Suppressor macrophage treated with lipopolysaccharide for 1 hour (primary cell): ENCODE measurements around the gene MFF.
"Not testable (repeated sequence)": the region's sequence is repeated elsewhere in the genome, so short reads cannot be mapped to it uniquely, and the experiment has no call there.

ENCODE experiments used
- DNase-seq, 3 donors: peaks; one replicate each; pipeline ENCODE4 v3.0.0-alpha.2; 2020 to 2022

The MFF gene

GRCh38 chr2:227337442-227337841 lies 12.4 kb downstream of the MFF start:
- no peak for DNase-seq

- DNase-seq = no peak
Measured at GRCh38 chr2:227339098-227339599, 14.1 kb downstream of the MFF start.

- no peak for DNase-seq
Measured at GRCh38 chr2:227340106-227340505, 15.1 kb downstream of the MFF start.

GRCh38 chr2:227341553-227341952 lies 16.5 kb downstream of the MFF start:
- DNase-seq = no peak

- DNase-seq = no peak
Measured at GRCh38 chr2:227344231-227344630, 19.2 kb downstream of the MFF start.

- DNase-seq = no peak
Measured at GRCh38 chr2:227347117-227347516, 22.1 kb downstream of the MFF start.

- DNase-seq = no peak
Measured at GRCh38 chr2:227348324-227348723, 23.3 kb downstream of the MFF start.

GRCh38 chr2:227349989-227350612 lies 25.1 kb downstream of the MFF start:
- DNase-seq = no peak

GRCh38 chr2:227351639-227352038 lies 26.6 kb downstream of the MFF start:
- no peak for DNase-seq

- DNase-seq = no peak
Measured at GRCh38 chr2:227360351-227360750, 35.3 kb downstream of the MFF start.

GRCh38 chr2:227363756-227364155 lies 38.7 kb downstream of the MFF start:
- DNase-seq = peak; percentile 57 to 73 (median 61)

GRCh38 chr2:227364585-227365263 lies 39.7 kb downstream of the MFF start:
- not testable (repeated sequence) for DNase-seq

GRCh38 chr2:227365833-227366232 lies 40.8 kb downstream of the MFF start:
- DNase-seq = no peak

- peak; percentile 70 to 73 (median 70) for DNase-seq
Measured at GRCh38 chr2:227366769-227367426, 41.8 kb downstream of the MFF start.

- DNase-seq = peak; percentile 10 to 63 (median 62)
Measured at GRCh38 chr2:227367427-227367795, 42.4 kb downstream of the MFF start.

- DNase-seq = peak; percentile 76 to 93 (median 89)
Measured at GRCh38 chr2:227368574-227368973, 43.5 kb downstream of the MFF start.

GRCh38 chr2:227370092-227370491 lies 45.0 kb downstream of the MFF start:
- DNase-seq = peak; percentile 59 to 77 (median 75)

GRCh38 chr2:227370791-227371312 lies 45.8 kb downstream of the MFF start:
- peak; percentile 91 to 99 (median 97) for DNase-seq

GRCh38 chr2:227373389-227373788 lies 48.3 kb downstream of the MFF start:
- no peak for DNase-seq

GRCh38 chr2:227374158-227374557 lies 49.1 kb downstream of the MFF start:
- DNase-seq = peak; percentile 47 to 83 (median 74)

- DNase-seq = peak in 1 of 3 donors; percentile 13
Measured at GRCh38 chr2:227376656-227377396, 51.8 kb downstream of the MFF start.

GRCh38 chr2:227377467-227378351 lies 52.7 kb downstream of the MFF start:
- no peak for DNase-seq
